ENCODE data around the gene TSPAN15.

TSPAN15 gene

DNA sequence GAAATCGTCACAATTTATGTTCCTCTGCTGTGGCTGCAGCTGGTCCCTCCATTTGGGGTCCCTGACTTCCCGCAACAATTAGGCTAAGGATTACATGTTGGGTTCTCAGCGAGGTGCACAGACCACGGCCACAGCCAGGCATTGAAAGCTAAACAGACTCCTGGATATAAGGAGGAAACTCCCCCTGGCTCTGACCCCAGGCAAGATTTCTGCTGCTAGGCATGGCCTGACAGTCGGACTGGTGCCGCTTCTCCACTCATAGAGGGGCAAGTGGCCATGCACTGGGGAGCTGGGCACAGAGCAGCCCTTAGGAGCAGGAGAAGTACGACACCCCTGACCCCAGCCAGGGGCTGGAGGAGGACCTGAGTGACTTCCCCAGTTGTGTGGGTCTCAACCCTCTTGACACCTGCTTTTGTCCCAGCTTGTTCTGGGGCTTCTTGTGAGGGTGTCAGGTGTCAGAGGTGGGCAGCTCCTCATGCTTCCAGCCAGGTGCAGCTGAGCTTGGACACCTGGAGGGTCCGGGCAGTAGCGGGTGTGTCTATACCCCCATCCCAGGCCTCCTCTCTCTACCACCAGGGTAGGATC is 38.3 kb downstream of the TSPAN15 start:
- no peak for DNase-seq

- DNase-seq, result no peak
These were observed 39.6 kb downstream of the TSPAN15 start for GRCh38 chr10:69490876-69491275.

DNA sequence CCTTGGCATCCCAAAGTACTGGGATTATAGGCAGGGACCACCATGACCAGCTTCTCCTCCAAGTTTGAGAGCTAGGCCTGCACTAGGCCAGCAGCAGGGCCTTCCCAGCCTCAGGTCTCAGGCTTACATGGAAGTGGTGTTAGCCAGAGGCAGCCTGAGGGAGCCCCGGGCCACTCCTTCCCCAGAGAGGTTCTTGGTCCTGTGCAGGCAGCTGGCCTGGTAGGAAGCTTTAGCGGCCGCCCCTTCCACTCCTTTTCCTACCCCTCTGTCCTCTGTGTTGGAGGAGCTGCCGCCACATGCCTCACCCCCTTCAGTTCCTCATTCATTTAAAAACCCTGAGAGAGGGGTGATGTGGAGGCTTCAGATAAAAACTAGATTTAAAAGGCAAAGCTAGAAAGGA is 40.3 kb downstream of the TSPAN15 start:
- DNase-seq, result no peak

- DNase-seq, result no peak
These were observed 41.0 kb downstream of the TSPAN15 start for GRCh38 chr10:69492091-69492745.

- no peak for DNase-seq
These were observed 41.6 kb downstream of the TSPAN15 start for GRCh38 chr10:69492746-69493462.

- DNase-seq, result no peak
These were observed 43.6 kb downstream of the TSPAN15 start for GRCh38 chr10:69494626-69495558.

DNA sequence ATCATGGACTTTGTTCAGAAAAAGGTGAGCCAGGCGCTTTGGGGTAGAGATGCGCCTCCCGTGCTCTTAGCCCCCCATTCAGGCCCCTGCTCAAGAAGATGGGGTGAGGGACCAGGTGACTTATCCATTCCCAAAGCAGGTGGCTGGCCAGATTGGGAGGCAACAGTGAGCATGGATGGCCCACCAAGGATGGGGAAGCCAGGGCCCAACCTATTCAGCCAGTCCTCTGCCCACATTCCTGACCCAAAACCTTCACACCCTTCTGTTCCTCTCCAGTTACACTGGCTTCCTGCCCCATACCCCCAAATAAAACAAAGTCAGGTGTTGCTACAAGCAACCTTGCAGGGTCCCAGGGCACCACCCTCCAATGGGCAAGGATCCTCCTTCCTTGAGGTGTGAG is 44.4 kb downstream of the TSPAN15 start:
- DNase-seq, result no peak

GRCh38 chr10:69496352-69497230 is 45.3 kb downstream of the TSPAN15 start:
- DNase-seq, result no peak

DNA sequence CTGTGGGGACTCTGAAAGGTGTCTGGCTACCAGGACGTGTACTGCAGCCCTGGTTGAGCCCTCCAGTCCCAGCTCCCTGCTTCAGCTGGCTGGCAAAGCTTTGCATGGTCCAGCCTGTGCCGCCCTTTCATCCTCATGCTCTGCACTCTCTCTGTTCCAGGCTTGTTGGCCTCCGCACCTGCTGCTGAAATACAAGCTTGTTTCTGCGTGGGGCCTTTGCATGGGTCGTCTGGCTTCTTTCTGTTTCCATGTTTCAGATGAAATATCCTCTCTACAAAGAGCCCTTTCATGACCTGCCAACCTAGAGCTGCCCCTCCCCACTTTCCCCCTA is 45.9 kb downstream of the TSPAN15 start:
- DNase-seq, result no peak

DNA sequence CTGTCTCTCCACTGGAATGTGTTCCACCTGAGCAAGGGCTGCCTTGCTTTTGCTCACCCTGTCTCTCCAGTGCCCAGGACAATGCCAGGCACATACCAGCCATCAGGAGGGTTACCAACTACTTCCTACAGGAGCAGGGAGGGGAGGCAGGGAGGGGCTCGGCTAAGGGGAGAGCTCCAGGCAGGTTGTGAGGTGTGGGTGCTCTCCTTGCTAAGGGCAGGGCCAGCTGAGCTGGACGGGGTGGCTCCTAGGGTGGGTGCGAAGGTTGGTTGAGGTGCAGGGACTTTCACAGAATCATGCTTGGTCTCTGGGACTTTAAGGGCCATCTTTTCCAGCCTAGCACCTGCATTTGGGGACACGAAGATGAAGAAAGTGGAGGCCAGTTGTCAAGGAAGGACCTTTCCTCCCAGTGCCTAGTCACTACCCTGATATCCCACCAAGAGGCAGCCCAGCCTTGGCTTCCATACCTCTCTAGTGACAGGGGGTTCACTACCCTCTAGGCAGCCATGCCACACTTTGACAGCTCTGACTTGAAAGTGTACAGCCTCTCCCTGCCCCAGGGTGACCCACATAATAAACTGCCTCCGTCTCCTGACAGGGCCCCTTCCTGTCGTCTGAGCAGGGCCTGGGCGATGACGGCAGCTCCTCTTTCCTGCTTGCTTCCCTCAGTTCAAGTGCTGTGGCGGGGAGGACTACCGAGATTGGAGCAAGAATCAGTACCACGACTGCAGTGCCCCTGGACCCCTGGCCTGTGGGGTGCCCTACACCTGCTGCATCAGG is 46.5 kb downstream of the TSPAN15 start:
- DNase-seq, result no peak

- DNase-seq, result no peak
These were observed 47.6 kb downstream of the TSPAN15 start for GRCh38 chr10:69498711-69499471.

- DNase-seq, result no peak
These were observed 48.7 kb downstream of the TSPAN15 start for GRCh38 chr10:69499726-69500689.

- no peak for DNase-seq
These were observed 49.7 kb downstream of the TSPAN15 start for GRCh38 chr10:69500864-69501468.

DNA sequence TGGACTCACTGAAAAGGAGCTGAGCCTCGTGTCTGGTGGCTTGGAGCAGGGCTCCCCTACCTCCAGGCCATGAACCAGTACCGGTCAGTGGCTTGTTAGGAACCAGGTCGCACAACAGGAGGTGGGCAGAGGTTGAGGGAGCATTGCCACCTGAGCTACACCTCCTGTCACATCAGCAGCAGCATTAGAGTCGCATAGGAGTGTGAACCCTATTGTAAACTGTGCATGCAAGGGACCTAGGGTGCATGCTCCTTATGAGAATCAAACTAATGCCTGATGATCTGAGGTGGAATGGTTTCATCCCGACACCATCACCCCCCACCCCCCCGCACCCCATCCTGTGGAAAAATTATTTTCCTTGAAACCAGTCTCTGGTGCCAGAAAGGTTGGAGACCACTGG is 50.4 kb downstream of the TSPAN15 start:
- DNase-seq, result no peak

GRCh38 chr10:69502589-69502988 is 51.3 kb downstream of the TSPAN15 start:
- no peak for DNase-seq

DNA sequence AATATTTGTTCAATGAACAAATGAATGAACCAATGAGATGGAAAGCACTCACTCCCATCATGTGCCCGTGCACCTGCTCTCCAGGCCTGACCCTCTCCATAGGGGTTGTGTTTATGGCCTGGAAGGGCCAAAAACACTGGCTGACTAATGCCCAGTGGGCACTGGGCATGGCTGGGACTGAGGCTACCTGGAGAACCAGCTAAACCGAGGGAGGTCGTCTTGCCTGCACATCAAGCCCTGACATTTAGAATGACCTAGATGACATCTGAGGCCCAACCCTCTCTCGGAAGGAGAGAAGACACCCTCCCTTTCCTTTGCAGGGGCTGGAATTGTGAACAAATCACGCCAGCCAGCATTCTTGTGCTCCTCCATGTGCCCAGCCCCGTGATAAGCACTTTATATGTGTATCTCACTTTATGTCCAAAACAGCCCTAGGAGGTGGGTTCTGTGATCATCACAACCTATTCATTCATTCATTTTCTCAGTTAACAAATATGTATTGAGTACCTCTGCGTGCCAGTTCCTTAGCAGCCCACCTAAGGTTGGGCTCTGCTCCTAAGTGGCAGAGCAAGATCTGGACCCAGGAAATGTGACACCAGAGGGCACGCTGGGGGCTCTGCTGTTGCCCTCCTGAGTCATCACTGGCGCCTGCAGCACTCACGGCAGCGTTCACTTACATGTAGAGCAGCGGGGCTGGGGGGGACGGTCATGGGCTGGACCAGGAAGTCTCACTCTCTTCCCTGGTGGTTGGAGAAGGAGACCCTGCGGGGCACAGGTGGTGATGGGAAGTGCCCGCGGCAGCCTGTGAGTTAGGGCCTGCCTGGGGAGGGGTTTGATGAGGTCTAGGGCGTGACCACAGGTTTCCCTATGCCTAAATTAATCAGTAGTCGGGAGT is 52.0 kb downstream of the TSPAN15 start:
- no peak for DNase-seq

DNA sequence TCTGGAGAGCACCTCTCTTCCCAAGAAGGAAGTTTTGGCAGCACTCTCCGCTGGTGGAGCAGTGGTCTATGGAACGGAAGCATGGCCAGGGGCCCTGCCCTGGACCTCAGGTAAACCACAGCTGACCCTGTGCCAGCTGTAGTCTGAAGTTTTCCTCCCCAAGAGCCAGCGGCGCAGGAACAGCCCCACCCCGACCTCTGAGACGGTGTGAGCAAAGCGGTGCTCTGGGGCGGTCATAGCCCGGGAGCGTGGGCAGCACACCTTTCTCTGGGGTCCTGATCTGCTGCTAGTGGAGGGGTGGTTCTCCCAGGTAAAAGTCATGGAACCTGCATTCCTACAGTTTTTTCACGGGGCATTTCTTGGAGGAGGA is 52.6 kb downstream of the TSPAN15 start:
- no peak for DNase-seq

All from SHP77 treated with DMSO at 0.1 percent for 48 hours (cell line).